Caco-2 (cell line): Measurements from ENCODE around the gene FGF1. TPM values are rescaled to one million over a fixed set of nuclear protein-coding genes. Genes with fewer than 3 reads are reported as not detected.

ENCODE experiments used
- BruUV-seq: library from RNA; stranded (reverse); fragments of 400-500 nt; replicated peaks from 2 replicates; lab custom pipeline; 2021; lab: Mats Ljungman, UMichigan
- CTCF ChIA-PET: fragments of 300-600 bp; sonication (Branson Sonifier 250); formaldehyde crosslinking; loops from one replicate; lab custom pipeline; 2022; ENCODE audit warnings: antibody characterized with exemption; lab: Charles Lee
- POLR2A ChIA-PET: fragments of 300-600 bp; sonication (Branson Sonifier 250); formaldehyde crosslinking; loops from one replicate; lab custom pipeline; 2022; ENCODE audit warnings: antibody characterized with exemption; lab: Charles Lee
- DNase-seq, 2 experiments: peaks; one replicate each; pipeline versions ENCODE4 v3.0.0 to v3.0.0-alpha.2; 2020 to 2022
- H3K27me3 ChIP-seq: replicated peaks from 2 replicates; pipeline ENCODE4 v1.6.0; 2011; ENCODE audit warnings: low read length; ENCODE audit not compliant: control insufficient read depth, insufficient read depth
- H3K36me3 ChIP-seq: 2 replicates; pipeline ENCODE4 v1.5.1; 2011; ENCODE audit warnings: low read length; ENCODE audit not compliant: control insufficient read depth, insufficient read depth
- H3K4me1 ChIP-seq: fragments of 250-450 bp; sonication (Bioruptor Pico); 2 replicates; pipeline ENCODE4 v1.5.1; 2020; ENCODE audit warnings: mild to moderate bottlenecking
- H3K4me3 ChIP-seq: 2 replicates; pipeline ENCODE4 v1.5.1; 2011; ENCODE audit warnings: low read depth, mild to moderate bottlenecking, control low read depth, low read length
- H3K9me3 ChIP-seq: fragments of 250-450 bp; sonication (Bioruptor Pico); 2 replicates; pipeline ENCODE4 v1.5.1; 2020; ENCODE audit warnings: mild to moderate bottlenecking, moderate library complexity
- H3K27ac Mint-ChIP-seq: one replicate; pipeline ENCODE4 v1.8.0; 2022; ENCODE audit warnings: mixed read lengths; ENCODE audit not compliant: unreplicated experiment
- H3K27me3 Mint-ChIP-seq: one replicate; pipeline ENCODE4 v1.8.0; 2022; ENCODE audit warnings: mixed read lengths; ENCODE audit not compliant: insufficient read depth, unreplicated experiment
- H3K36me3 Mint-ChIP-seq: one replicate; pipeline ENCODE4 v1.8.0; 2022; ENCODE audit warnings: mild to moderate bottlenecking, mixed read lengths; ENCODE audit not compliant: insufficient read depth, unreplicated experiment
- H3K4me1 Mint-ChIP-seq: one replicate; pipeline ENCODE4 v1.8.0; 2022; ENCODE audit warnings: low read depth, mixed read lengths; ENCODE audit not compliant: unreplicated experiment
- H3K4me3 Mint-ChIP-seq: one replicate; pipeline ENCODE4 v1.8.0; 2022; ENCODE audit warnings: mild to moderate bottlenecking, moderate library complexity, mixed read lengths; ENCODE audit not compliant: unreplicated experiment
- H3K9me3 Mint-ChIP-seq: one replicate; pipeline ENCODE4 v1.8.0; 2022; ENCODE audit warnings: mixed read lengths; ENCODE audit not compliant: unreplicated experiment
- intact Hi-C: fragments of 100-400 bp; cut with micrococcal nuclease; formaldehyde crosslinking; loops from one replicate; pipeline ENCODE4 v1.10.0; 2022; ENCODE audit not compliant: unreplicated experiment
- total RNA-seq: library from RNA; stranded (reverse); gene quantifications from 2 replicates; pipeline ENCODE4 v1.2.3, GENCODE V29; 2022
- TF ChIP-seq, protein P1 (sequence below), 2 experiments: fragments of 200-600 bp in 1 of 2; IDR thresholded peaks; 1 replicate in 1 of 2; 2 replicates in 1 of 2; pipeline versions ENCODE4 v1.5.1 to v1.8.0; 2011 to 2022; ENCODE audit warnings: antibody characterized with exemption in 1 of 2, control low read depth in 1 of 2, inconsistent platforms in 1 of 2, low read depth in 1 of 2, low read length in 1 of 2, mild to moderate bottlenecking in 1 of 2, moderate library complexity in 1 of 2; ENCODE audit not compliant: insufficient read depth in 1 of 2, severe bottlenecking in 1 of 2, unreplicated experiment in 1 of 2

Gene FGF1
- total RNA-seq, 1 experiment from 2014 or later: not detected

DNA sequence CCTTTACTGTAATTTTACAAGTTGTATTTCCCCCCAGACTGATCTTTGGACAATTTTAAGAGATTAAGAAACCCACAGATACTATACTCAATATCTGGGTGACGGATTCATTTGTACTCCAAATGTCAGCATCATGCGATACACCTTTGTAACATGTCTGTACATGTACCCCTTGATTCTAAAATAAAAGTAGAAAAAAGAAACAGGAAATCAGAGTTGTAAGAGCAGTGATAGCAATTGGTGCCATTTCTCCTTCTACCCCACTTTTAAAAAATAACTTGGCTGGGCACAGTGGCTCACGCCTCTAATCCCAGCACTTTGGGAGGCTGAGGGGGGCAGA, 116.9 kb downstream of the FGF1 start:
- intact Hi-C loops: no loop called here
- no peak overlapping the region for H3K4me3 Mint-ChIP-seq
- H3K36me3 Mint-ChIP-seq: no peaks in the 10 kb centered on the region
- no peaks in the 10 kb centered on the region for H3K4me1 Mint-ChIP-seq
- H3K27me3 Mint-ChIP-seq: no peaks in the 10 kb centered on the region
- TF ChIP-seq, protein P1, sequence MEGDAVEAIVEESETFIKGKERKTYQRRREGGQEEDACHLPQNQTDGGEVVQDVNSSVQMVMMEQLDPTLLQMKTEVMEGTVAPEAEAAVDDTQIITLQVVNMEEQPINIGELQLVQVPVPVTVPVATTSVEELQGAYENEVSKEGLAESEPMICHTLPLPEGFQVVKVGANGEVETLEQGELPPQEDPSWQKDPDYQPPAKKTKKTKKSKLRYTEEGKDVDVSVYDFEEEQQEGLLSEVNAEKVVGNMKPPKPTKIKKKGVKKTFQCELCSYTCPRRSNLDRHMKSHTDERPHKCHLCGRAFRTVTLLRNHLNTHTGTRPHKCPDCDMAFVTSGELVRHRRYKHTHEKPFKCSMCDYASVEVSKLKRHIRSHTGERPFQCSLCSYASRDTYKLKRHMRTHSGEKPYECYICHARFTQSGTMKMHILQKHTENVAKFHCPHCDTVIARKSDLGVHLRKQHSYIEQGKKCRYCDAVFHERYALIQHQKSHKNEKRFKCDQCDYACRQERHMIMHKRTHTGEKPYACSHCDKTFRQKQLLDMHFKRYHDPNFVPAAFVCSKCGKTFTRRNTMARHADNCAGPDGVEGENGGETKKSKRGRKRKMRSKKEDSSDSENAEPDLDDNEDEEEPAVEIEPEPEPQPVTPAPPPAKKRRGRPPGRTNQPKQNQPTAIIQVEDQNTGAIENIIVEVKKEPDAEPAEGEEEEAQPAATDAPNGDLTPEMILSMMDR (IDR thresholded peaks at IDR 0.05; ENCODE audit: insufficient read depth in 1 of 2, low read depth in 1 of 2, low read length in 1 of 2, severe bottlenecking in 1 of 2, unreplicated experiment in 1 of 2): no peak
- Histone ChIP-seq H3K4me3 (no peak overlapping the region), H3K27me3 (no peaks in the 10 kb centered on the region), H3K36me3 (no peaks in the 10 kb centered on the region), H3K4me1 (no peaks in the 10 kb centered on the region), H3K9me3 (no peaks in the 10 kb centered on the region)
- CTCF ChIA-PET: no interaction called here
- no peaks in the 10 kb centered on the region for H3K9me3 Mint-ChIP-seq
- POLR2A ChIA-PET: no interaction called here
- DNase-seq: no peak
- no peak overlapping the region for H3K27ac Mint-ChIP-seq
- BruUV-seq: no TSS peak

DNA sequence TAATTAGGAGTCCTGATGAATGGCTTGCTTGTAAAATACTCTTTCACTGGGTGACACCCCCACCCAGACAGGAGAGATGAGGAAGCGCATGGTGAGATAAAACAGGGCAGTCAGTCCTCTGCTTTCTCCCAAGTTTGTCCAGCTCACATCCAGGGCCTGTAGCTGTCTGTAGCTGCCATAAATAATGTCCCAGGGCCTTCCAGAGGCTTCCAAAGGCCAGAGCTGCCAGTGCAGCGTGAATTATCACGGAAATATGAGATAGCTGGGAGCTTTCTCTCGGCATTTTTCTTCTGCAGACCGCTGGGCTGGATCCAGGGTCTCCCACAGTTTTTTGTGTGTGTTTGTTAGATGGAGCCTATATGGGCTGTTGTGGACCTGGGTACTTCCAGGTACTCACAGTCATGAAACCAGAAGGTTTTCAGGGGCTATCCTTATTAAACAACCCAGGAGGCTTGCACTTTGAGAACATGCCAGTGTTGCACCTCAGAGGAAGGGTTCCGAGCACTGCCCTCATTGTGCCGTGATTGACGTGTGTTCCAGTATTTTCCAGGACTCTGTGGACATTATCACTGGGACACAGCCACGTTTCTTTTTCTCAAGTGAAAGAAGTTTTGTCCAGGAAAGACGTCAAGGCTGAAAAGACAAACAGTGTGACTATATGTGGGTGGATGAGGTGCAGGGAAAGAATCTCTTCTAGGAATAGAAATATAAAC, 117.5 kb downstream of the FGF1 start:
- ChIA-PET CTCF (no interaction called here), POLR2A (no interaction called here)
- Mint-ChIP-seq H3K36me3 (no peaks in the 10 kb centered on the region), H3K4me1 (no peaks in the 10 kb centered on the region), H3K9me3 (no peaks in the 10 kb centered on the region), H3K4me3 (no peak overlapping the region), H3K27me3 (no peaks in the 10 kb centered on the region), H3K27ac (no peak overlapping the region)
- H3K4me1 ChIP-seq: no peaks in the 10 kb centered on the region
- DNase-seq: no peak
- H3K9me3 ChIP-seq: no peaks in the 10 kb centered on the region
- no TSS peak for BruUV-seq
- H3K27me3 ChIP-seq: no peaks in the 10 kb centered on the region
- TF ChIP-seq, protein P1 (IDR thresholded peaks at IDR 0.05; ENCODE audit: insufficient read depth in 1 of 2, low read depth in 1 of 2, low read length in 1 of 2, severe bottlenecking in 1 of 2, unreplicated experiment in 1 of 2): no peak
- no peak overlapping the region for H3K4me3 ChIP-seq
- intact Hi-C loops: no loop called here
- H3K36me3 ChIP-seq: no peaks in the 10 kb centered on the region

DNA sequence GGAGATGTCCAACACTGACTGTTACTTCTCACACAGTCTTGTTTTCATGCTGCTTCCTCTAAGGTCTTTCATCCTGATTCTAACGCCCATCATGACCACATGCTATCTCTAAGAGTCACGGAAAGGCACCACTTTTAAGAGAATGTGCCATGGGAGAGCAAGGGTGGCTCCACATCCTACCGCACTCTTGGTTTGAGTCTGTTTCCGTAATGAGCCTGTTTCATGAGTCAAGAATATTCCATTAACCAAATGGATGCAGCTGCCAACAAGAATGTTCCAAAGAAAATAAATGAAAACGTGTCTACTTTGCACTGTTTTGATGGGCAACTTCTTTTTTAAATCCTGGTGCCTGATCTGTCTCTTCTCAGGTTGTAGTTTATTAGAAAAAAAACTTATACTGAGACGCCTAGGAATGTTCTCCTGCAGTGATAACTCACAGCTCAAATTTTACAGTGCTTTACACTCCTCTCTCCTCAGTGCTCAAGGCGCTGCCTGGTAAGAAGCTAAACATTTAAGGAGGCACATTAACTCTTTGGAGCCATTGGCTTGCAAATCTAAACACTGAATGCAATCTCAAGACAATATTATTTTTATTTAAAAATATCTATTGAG, 124.3 kb downstream of the FGF1 start:
- TF ChIP-seq, protein P1 (IDR thresholded peaks at IDR 0.05; ENCODE audit: insufficient read depth in 1 of 2, low read depth in 1 of 2, low read length in 1 of 2, severe bottlenecking in 1 of 2, unreplicated experiment in 1 of 2): no peak
- H3K36me3 ChIP-seq: no peaks in the 10 kb centered on the region
- H3K27ac Mint-ChIP-seq: no peak overlapping the region
- POLR2A ChIA-PET: no interaction called here
- no peaks in the 10 kb centered on the region for H3K9me3 Mint-ChIP-seq
- no peaks in the 10 kb centered on the region for H3K27me3 ChIP-seq
- intact Hi-C loops: no loop called here
- no peaks in the 10 kb centered on the region for H3K4me1 ChIP-seq
- no TSS peak for BruUV-seq
- no peak overlapping the region for H3K4me3 Mint-ChIP-seq
- CTCF ChIA-PET: no interaction called here
- H3K9me3 ChIP-seq: no peaks in the 10 kb centered on the region
- no peaks in the 10 kb centered on the region for H3K4me1 Mint-ChIP-seq
- H3K36me3 Mint-ChIP-seq: no peaks in the 10 kb centered on the region
- H3K4me3 ChIP-seq: no peak overlapping the region
- no peaks in the 10 kb centered on the region for H3K27me3 Mint-ChIP-seq
- DNase-seq: no peak
